GM23248 (cell line): ENCODE measurements around the gene SYF2.
"Not testable (repeated sequence)": the region's sequence is repeated elsewhere in the genome, so short reads cannot be mapped to it uniquely, and the experiment has no call there.

Source experiments
- EZH2 ChIP-seq: fragments of 200-600 bp; sonication (generic); IDR thresholded peaks from 2 replicates; pipeline ENCODE4 v1.6.1; 2018; ENCODE audit warnings: antibody characterized with exemption, mild to moderate bottlenecking; ENCODE audit not compliant: insufficient read depth, poor library complexity, severe bottlenecking
- EZH2phosphoT487 ChIP-seq: fragments of 200-600 bp; sonication (generic); IDR thresholded peaks from 2 replicates; pipeline ENCODE4 v1.6.1; 2018; ENCODE audit warnings: antibody characterized with exemption, moderate library complexity, mild to moderate bottlenecking, low read depth; ENCODE audit not compliant: insufficient read depth

GRCh38 chr1:25278790-25279189, 46.5 kb upstream of the SYF2 start:
- not testable (repeated sequence) for TF ChIP-seq EZH2, EZH2phosphoT487
